Esophagus squamous epithelium (tissue), 5 donors: ENCODE measurements around the gene PPA2. TPM values are rescaled to one million over a fixed set of nuclear protein-coding genes. Genes with fewer than 3 reads are reported as not detected.

Experiments
- DNase-seq: peaks from one replicate; lab custom pipeline; 2025; lab: John Stamatoyannopoulos, UW
- H3K27ac ChIP-seq, 4 donors: fragments of 200-600 bp; sonication (generic); one replicate each; pipeline ENCODE4 v1.5.1; 2016 to 2019; ENCODE audit warnings: mild to moderate bottlenecking in 1 of 4
- H3K27me3 ChIP-seq, 4 donors: fragments of 200-600 bp; sonication (generic); 1 replicate in 3 of 4; 2 replicates in 1 of 4; pipeline versions ENCODE4 v1.5.1 to v1.6.0; 2017 to 2021; ENCODE audit warnings: antibody characterized with exemption in 1 of 4
- H3K36me3 ChIP-seq, 3 donors: fragments of 200-600 bp; sonication (generic); one replicate each; pipeline ENCODE4 v1.5.1; 2016 to 2019
- H3K4me1 ChIP-seq, 3 donors: fragments of 200-600 bp; sonication (generic); one replicate each; pipeline ENCODE4 v1.5.1; 2017 to 2019
- H3K4me3 ChIP-seq, 4 donors: fragments of 200-600 bp; sonication (generic); 1 replicate in 3 of 4; 2 replicates in 1 of 4; pipeline ENCODE4 v1.5.1; 2016 to 2019; ENCODE audit warnings: mild to moderate bottlenecking in 2 of 4, moderate library complexity in 1 of 4
- H3K9me3 ChIP-seq, 3 donors: fragments of 200-600 bp; sonication (generic); one replicate each; pipeline ENCODE4 v1.5.1; 2016 to 2019
- POLR2A ChIP-seq, 4 donors: fragments of 450-650 bp; IDR thresholded peaks; one replicate each; pipeline ENCODE4 v1.6.1; 2017; ENCODE audit warnings: antibody characterized with exemption in 4 of 4, mild to moderate bottlenecking in 4 of 4, moderate library complexity in 3 of 4
- WGBS, 2 donors: methylation state at CpG; one replicate each; pipeline ENCODE4 v1.1.5; 2018; 5-methylcytosine and 5-hydroxymethylcytosine counted together
- intact Hi-C: fragments of 100-400 bp; cut with DNase I; formaldehyde crosslinking; loops from one replicate; pipeline ENCODE4 v1.15.0; 2022
- small RNA-seq, 4 donors: library from RNA; depleted of rRNA; stranded (forward); fragments of <200 nt; gene quantifications; one replicate each; pipeline ENCODE3, GENCODE V24; 2016
- total RNA-seq, 4 donors: library from RNA; depleted of rRNA; stranded (reverse); fragments of >200 nt; gene quantifications; one replicate each; pipeline ENCODE4 v1.1.0, GENCODE V29; 2016
- TF ChIP-seq, protein P1 (sequence below), 6 experiments: fragments of 450-650 bp in 4 of 6; fragments of 200-600 bp in 2 of 6; sonication (generic) in 2 of 6; IDR thresholded peaks; one replicate each; pipeline ENCODE4 v1.5.1; 2016 to 2019; ENCODE audit warnings: antibody characterized with exemption in 6 of 6, mild to moderate bottlenecking in 4 of 6, moderate library complexity in 4 of 6
- donor health status: DM: yes; HTN: yes; CAD: no.

PPA2 gene
- total RNA-seq, 4 donors from 2014 or later, result 87.3 to 121 (median 87.9) TPM

DNA sequence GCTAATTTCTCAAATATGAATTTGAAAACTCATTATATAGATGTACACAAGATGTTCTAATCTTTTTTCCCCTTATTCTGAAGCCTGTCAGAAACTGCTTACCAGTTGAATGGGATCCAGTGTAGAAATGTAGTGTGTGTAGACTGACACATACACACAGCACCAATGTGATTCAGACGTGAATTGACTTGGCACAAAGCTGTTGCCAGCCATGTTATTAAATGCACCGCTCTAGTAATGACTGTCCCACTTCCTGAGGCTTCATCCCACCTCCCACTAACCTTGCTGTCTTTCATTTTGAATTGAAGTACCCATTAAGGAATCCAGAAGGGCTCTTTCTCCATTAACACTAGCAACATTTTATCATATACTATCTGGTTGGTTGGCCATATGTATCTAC is 146.6 kb downstream of the PPA2 start:
- no peaks in the 10 kb centered on the region for H3K4me1 ChIP-seq
- H3K4me3 ChIP-seq, result no peak overlapping the region
- no peak for DNase-seq
- no peaks in the 10 kb centered on the region for H3K36me3 ChIP-seq
- intact Hi-C loops, result no loop called here
- WGBS, 2 donors, result 65 to 70% methylated on average over 2 of the region's 2 CpGs
- H3K27ac ChIP-seq, result no peak overlapping the region
- no peaks in the 10 kb centered on the region for H3K9me3 ChIP-seq
- TF ChIP-seq, protein P1, sequence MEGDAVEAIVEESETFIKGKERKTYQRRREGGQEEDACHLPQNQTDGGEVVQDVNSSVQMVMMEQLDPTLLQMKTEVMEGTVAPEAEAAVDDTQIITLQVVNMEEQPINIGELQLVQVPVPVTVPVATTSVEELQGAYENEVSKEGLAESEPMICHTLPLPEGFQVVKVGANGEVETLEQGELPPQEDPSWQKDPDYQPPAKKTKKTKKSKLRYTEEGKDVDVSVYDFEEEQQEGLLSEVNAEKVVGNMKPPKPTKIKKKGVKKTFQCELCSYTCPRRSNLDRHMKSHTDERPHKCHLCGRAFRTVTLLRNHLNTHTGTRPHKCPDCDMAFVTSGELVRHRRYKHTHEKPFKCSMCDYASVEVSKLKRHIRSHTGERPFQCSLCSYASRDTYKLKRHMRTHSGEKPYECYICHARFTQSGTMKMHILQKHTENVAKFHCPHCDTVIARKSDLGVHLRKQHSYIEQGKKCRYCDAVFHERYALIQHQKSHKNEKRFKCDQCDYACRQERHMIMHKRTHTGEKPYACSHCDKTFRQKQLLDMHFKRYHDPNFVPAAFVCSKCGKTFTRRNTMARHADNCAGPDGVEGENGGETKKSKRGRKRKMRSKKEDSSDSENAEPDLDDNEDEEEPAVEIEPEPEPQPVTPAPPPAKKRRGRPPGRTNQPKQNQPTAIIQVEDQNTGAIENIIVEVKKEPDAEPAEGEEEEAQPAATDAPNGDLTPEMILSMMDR (IDR thresholded peaks at IDR 0.05), result no peak
- no peak for TF ChIP-seq POLR2A (IDR thresholded peaks at IDR 0.05)
- H3K27me3 ChIP-seq, result no peaks in the 10 kb centered on the region

Small RNA genes within 50 kb of the gene (small RNA-seq; reads per million reads assigned to genes)
- gene RNU6-553P, result 0 to 0.30 (median 0) reads per million in 4 donors

Other genes starting within 250 kb of the PPA2 start
- under 1 TPM in 2 of 4 donors, not detected in 2; 0.13 to 0.29 TPM for gene ARHGEF38, start 78.6 kb upstream of the PPA2 start, total RNA-seq
- 10 to 100 TPM; 11.6 to 24.0 (median 15.9) TPM for gene INTS12, start 234.6 kb upstream of the PPA2 start, total RNA-seq
- gene GSTCD, start 234.7 kb upstream of the PPA2 start, total RNA-seq, result 10 to 100 TPM in 2 of 4 donors, 1 to 10 TPM in 2; 9.6 to 19.5 (median 10.6) TPM